ENCODE data around the gene MVB12B. TPM values are rescaled to one million over a fixed set of nuclear protein-coding genes. Genes with fewer than 3 reads are reported as not detected.
A peak's percentile ranks its signal among the peaks of the same experiment; 100 is the strongest.

Gene MVB12B
- total and polyA plus RNA-seq, 2 of the 13 experiments (the other 11 are each of a cell fraction or from before 2014, with no cell fraction given), result 12.1 to 30.1 TPM

DNA sequence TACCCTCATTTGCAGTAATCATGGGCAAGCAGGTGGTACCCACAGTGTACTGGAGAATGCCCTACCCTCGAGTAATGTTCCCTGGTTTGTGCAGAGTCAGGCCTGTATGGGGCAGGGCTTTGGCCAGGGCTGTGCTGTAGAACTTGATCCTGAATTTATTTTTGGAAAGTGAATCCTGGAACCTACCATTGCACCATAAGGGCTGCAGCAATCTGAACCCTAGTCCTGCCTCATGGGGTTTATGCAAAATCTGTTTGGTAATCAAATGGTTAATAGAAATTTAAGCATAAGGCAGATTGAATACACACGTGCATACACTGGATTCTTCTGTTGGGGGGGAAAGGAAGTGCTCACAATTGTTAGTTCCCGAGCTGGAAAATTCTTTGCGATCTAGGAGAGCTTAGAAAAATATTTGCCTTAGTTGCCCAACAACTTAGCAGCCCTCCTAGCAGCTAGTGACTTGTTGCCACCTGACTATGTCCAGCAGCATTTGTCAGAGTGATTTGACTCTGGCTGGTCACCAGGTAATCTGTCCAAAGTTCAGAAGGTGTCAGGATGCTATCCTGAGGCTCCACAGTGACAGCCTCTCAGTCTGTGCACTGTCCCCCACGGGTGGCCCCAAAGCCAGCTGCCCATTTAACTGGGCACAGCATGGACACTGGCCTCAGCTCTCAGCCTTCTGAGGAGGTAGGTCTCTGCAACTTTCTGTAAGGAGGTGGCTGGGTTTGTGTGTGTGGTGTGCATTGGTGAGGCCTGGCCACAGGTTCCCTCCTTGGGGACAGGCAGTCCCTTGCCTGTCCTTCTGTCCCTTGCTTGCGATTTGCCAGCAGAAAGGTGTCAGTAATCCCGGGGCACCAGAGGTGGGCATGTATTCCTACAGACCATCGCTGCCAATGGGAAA, 8.3 kb downstream of the MVB12B start (continued):
- TF ChIP-seq, protein P1, sequence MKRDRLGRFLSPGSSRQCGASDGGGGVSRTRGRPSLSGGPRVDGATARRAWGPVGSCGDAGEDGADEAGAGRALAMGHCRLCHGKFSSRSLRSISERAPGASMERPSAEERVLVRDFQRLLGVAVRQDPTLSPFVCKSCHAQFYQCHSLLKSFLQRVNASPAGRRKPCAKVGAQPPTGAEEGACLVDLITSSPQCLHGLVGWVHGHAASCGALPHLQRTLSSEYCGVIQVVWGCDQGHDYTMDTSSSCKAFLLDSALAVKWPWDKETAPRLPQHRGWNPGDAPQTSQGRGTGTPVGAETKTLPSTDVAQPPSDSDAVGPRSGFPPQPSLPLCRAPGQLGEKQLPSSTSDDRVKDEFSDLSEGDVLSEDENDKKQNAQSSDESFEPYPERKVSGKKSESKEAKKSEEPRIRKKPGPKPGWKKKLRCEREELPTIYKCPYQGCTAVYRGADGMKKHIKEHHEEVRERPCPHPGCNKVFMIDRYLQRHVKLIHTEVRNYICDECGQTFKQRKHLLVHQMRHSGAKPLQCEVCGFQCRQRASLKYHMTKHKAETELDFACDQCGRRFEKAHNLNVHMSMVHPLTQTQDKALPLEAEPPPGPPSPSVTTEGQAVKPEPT (CRISPR knock-in tag; IDR thresholded peaks at IDR 0.05; ENCODE audit: low read depth), result no peak
- TF ChIP-seq, protein P2, sequence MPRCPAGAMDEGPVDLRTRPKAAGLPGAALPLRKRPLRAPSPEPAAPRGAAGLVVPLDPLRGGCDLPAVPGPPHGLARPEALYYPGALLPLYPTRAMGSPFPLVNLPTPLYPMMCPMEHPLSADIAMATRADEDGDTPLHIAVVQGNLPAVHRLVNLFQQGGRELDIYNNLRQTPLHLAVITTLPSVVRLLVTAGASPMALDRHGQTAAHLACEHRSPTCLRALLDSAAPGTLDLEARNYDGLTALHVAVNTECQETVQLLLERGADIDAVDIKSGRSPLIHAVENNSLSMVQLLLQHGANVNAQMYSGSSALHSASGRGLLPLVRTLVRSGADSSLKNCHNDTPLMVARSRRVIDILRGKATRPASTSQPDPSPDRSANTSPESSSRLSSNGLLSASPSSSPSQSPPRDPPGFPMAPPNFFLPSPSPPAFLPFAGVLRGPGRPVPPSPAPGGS (CRISPR knock-in tag; IDR thresholded peaks at IDR 0.05), result 0 out of 2 replicates have a peak, but pooled peaks have one; percentile 52
- peak; percentile 84 for TF ChIP-seq ARNTL (CRISPR knock-in tag; IDR thresholded peaks at IDR 0.05)
- peak; percentile 97 for TF ChIP-seq RFX5 (IDR thresholded peaks at IDR 0.05; ENCODE audit: low read depth, low read length)
- peak; percentile 50; the same call in 1 of the 2 replicates for TF ChIP-seq JUND (CRISPR knock-in tag; IDR thresholded peaks at IDR 0.05)
- peak; percentile 40; the same call in 1 of the 2 replicates for TF ChIP-seq FOXK1 (CRISPR knock-in tag; IDR thresholded peaks at IDR 0.05; ENCODE audit: borderline replicate concordance, low read depth)
- no peak for TF ChIP-seq ZNF616 (CRISPR knock-in tag; IDR thresholded peaks at IDR 0.05; ENCODE audit: low read depth)
- TF ChIP-seq ZNF709 (CRISPR knock-in tag; IDR thresholded peaks at IDR 0.05), result peak; percentile 26; the same call in 1 of the 2 replicates
- TF ChIP-seq DPF2 (CRISPR knock-in tag; IDR thresholded peaks at IDR 0.05; ENCODE audit: borderline replicate concordance, low read depth), result peak; percentile 70; the same call in 1 of the 2 replicates
- TF ChIP-seq ZNF263 (CRISPR knock-in tag; IDR thresholded peaks at IDR 0.05), result peak; percentile 34; the same call in 1 of the 2 replicates
- TF ChIP-seq ZNF747 (CRISPR knock-in tag; IDR thresholded peaks at IDR 0.05; ENCODE audit: borderline replicate concordance), result peak; percentile 49; the same call in 1 of the 2 replicates
- no peak for TF ChIP-seq MAFF (IDR thresholded peaks at IDR 0.05; ENCODE audit: low read depth, low read length)
- TF ChIP-seq ZSCAN29 (CRISPR knock-in tag; conservative IDR thresholded peaks at IDR 0.05), result 0 out of 2 replicates have a peak, but pooled peaks have one; percentile 26
- TF ChIP-seq MAZ (IDR thresholded peaks at IDR 0.05; ENCODE audit: borderline replicate concordance, low read depth, low read length), result no peak
- TF ChIP-seq MAZ (CRISPR knock-in tag; IDR thresholded peaks at IDR 0.05; ENCODE audit: low read depth), result peak; percentile 32
- peak; percentile 35; the same call in 1 of the 2 replicates for TF ChIP-seq ZSCAN25 (CRISPR knock-in tag; IDR thresholded peaks at IDR 0.05)
- TF ChIP-seq ZEB1 (IDR thresholded peaks at IDR 0.05; ENCODE audit: insufficient replicate concordance, low read depth), result peak; percentile 94
- peak; percentile 64; the same call in 1 of the 2 replicates for TF ChIP-seq DMAP1 (CRISPR knock-in tag; IDR thresholded peaks at IDR 0.05)
- TF ChIP-seq, protein P3, sequence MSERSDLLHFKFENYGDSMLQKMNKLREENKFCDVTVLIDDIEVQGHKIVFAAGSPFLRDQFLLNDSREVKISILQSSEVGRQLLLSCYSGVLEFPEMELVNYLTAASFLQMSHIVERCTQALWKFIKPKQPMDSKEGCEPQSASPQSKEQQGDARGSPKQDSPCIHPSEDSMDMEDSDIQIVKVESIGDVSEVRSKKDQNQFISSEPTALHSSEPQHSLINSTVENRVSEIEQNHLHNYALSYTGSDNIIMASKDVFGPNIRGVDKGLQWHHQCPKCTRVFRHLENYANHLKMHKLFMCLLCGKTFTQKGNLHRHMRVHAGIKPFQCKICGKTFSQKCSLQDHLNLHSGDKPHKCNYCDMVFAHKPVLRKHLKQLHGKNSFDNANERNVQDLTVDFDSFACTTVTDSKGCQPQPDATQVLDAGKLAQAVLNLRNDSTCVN (CRISPR knock-in tag; IDR thresholded peaks at IDR 0.05; ENCODE audit: borderline replicate concordance), result peak; percentile 37; the same call in 1 of the 2 replicates
- TF ChIP-seq PITX1 (CRISPR knock-in tag; IDR thresholded peaks at IDR 0.05), result peak; percentile 79; the same call in 1 of the 2 replicates
- no peak for TF ChIP-seq AGO1 (IDR thresholded peaks at IDR 0.05; ENCODE audit: low read depth, low read length, poor library complexity, severe bottlenecking)
